Measurements from ENCODE around the gene RPA3. TPM values are rescaled to one million over a fixed set of nuclear protein-coding genes. Genes with fewer than 3 reads are reported as not detected.

Gene RPA3
- total RNA-seq, 2 donors from 2014 or later, result 44.9 to 53.3 TPM

- Histone ChIP-seq H3K4me3 (no peak overlapping the region), H3K27ac (no peak overlapping the region), H3K27me3 (no peaks in the 10 kb centered on the region), H3K9ac (ENCODE audit: low read depth in 2 of 2, low read length in 2 of 2) (no peak overlapping the region), H3K36me3 (no peaks in the 10 kb centered on the region), H3K9me3 (no peaks in the 10 kb centered on the region), H3K4me1 (no peaks in the 10 kb centered on the region)
- no peak for TF ChIP-seq CTCF (IDR thresholded peaks at IDR 0.05)
- intact Hi-C loops (cut with DNase I), result no loop called here
- DNase-seq, result no peak
Observed at GRCh38 chr7:7746458-7746857, 28.1 kb upstream of the RPA3 start.

GRCh38 chr7:7745966-7746365 is 27.6 kb upstream of the RPA3 start:
- H3K4me3 ChIP-seq, result no peak overlapping the region
- no peak for TF ChIP-seq CTCF (IDR thresholded peaks at IDR 0.05)
- intact Hi-C loops (cut with DNase I), result no loop called here

DNA sequence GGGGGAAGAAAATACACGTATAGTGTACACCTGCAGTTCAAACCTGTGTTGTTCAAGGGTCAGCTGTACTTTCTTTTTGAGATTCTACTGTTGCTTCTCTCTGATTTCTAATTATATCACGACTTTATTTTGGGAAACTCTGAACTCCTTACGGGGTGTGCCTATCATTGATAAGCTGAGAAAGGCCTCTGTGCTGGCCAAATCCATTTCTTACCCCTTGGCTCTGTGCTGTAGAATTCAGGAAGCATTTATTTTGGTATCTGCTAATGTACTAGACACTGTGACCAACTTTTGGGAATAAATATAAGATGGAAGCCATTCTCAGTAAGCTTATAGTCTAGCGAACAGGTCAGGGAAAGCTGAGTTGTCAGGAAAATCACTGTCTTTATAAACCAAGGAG is 26.9 kb upstream of the RPA3 start:
- H3K9ac ChIP-seq (ENCODE audit: low read depth in 2 of 2, low read length in 2 of 2), result no peak overlapping the region
- no peak overlapping the region for H3K4me3 ChIP-seq
- no peaks in the 10 kb centered on the region for H3K36me3 ChIP-seq
- H3K9me3 ChIP-seq, result no peaks in the 10 kb centered on the region
- H3K27ac ChIP-seq, result no peak overlapping the region
- no peak for DNase-seq
- H3K4me1 ChIP-seq, result no peaks in the 10 kb centered on the region
- no peaks in the 10 kb centered on the region for H3K27me3 ChIP-seq
- intact Hi-C loops (cut with DNase I), result no loop called here
- no peak for TF ChIP-seq CTCF (IDR thresholded peaks at IDR 0.05)

More at GRCh38 chr7:7745966-7746365, 27.6 kb upstream of the RPA3 start:
- H3K27ac ChIP-seq, result no peak overlapping the region
- DNase-seq, result no peak
- no peaks in the 10 kb centered on the region for H3K27me3 ChIP-seq
- H3K4me1 ChIP-seq, result no peaks in the 10 kb centered on the region
- no peaks in the 10 kb centered on the region for H3K36me3 ChIP-seq
- H3K9me3 ChIP-seq, result no peaks in the 10 kb centered on the region
- no peak overlapping the region for H3K9ac ChIP-seq (ENCODE audit: low read depth in 2 of 2, low read length in 2 of 2)

GRCh38 chr7:7742223-7742622 is 23.8 kb upstream of the RPA3 start:
- no peak for DNase-seq
- intact Hi-C loops (cut with DNase I), result no loop called here
- no peak for TF ChIP-seq CTCF (IDR thresholded peaks at IDR 0.05)
- H3K27me3 ChIP-seq, result no peaks in the 10 kb centered on the region
- no peak overlapping the region for H3K27ac ChIP-seq
- H3K4me1 ChIP-seq, result no peaks in the 10 kb centered on the region
- H3K9ac ChIP-seq (ENCODE audit: low read depth in 2 of 2, low read length in 2 of 2), result no peak overlapping the region
- no peaks in the 10 kb centered on the region for H3K36me3 ChIP-seq
- H3K4me3 ChIP-seq, result no peak overlapping the region
- no peaks in the 10 kb centered on the region for H3K9me3 ChIP-seq

DNA sequence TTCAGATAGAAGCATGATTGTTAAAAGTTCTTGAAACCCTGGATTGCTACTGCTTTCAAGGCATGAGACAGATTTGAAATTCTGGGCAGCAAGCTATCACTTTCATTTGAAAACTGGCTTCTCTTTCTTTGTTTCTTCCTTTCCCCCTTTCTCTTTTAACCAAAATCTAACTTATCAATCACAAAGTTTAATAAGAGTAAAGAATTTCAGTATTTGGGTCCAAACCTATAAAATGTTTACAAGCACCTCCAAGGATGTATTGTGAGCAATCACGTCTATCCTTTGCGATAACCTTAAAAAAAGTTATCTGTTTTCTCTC is 21.6 kb upstream of the RPA3 start:
- no peak for DNase-seq
- intact Hi-C loops (cut with DNase I), result no loop called here
- H3K9me3 ChIP-seq, result no peaks in the 10 kb centered on the region
- H3K4me3 ChIP-seq, result no peak overlapping the region
- TF ChIP-seq CTCF (IDR thresholded peaks at IDR 0.05), result no peak
- H3K36me3 ChIP-seq, result no peaks in the 10 kb centered on the region
- no peaks in the 10 kb centered on the region for H3K4me1 ChIP-seq
- no peak overlapping the region for H3K27ac ChIP-seq
- H3K27me3 ChIP-seq, result no peaks in the 10 kb centered on the region
- H3K9ac ChIP-seq (ENCODE audit: low read depth in 2 of 2, low read length in 2 of 2), result no peak overlapping the region

Data from colonic mucosa (tissue), 4 donors.